HG02973 (cell line): ENCODE results near the gene CABLES2.

Experiments
- ATAC-seq: cut with Tn5 transposase; IDR thresholded peaks from one replicate; pipeline ENCODE4 v1.9.1; 2021; ENCODE audit warnings: moderate library complexity; ENCODE audit not compliant: unreplicated experiment

Gene CABLES2

GRCh38 chr20:62351469-62352401, 55.4 kb downstream of the CABLES2 start:
- no peak for ATAC-seq

- ATAC-seq: no peak
Measured at GRCh38 chr20:62350629-62351422, 56.3 kb downstream of the CABLES2 start.

GRCh38 chr20:62350098-62350628, 56.9 kb downstream of the CABLES2 start:
- ATAC-seq: no peak

GRCh38 chr20:62349556-62350097, 57.5 kb downstream of the CABLES2 start:
- no peak for ATAC-seq

- no peak for ATAC-seq
Measured at GRCh38 chr20:62348604-62349003, 58.5 kb downstream of the CABLES2 start.

GRCh38 chr20:62347445-62347844, 59.6 kb downstream of the CABLES2 start:
- ATAC-seq: no peak

GRCh38 chr20:62347151-62347404, 60.0 kb downstream of the CABLES2 start:
- no peak for ATAC-seq

- ATAC-seq: no peak
Measured at GRCh38 chr20:62346398-62347150, 60.5 kb downstream of the CABLES2 start.

GRCh38 chr20:62345681-62346370, 61.3 kb downstream of the CABLES2 start:
- ATAC-seq: no peak

GRCh38 chr20:62344782-62345181, 62.3 kb downstream of the CABLES2 start:
- no peak for ATAC-seq

- ATAC-seq: no peak
Measured at GRCh38 chr20:62344092-62344491, 63.0 kb downstream of the CABLES2 start.

- ATAC-seq: no peak
Measured at GRCh38 chr20:62342910-62343309, 64.2 kb downstream of the CABLES2 start.

GRCh38 chr20:62339647-62340062, 67.4 kb downstream of the CABLES2 start:
- peak; percentile 71 for ATAC-seq
